A549 (cell line): ENCODE data around the gene ATF3. TPM values are rescaled to one million over a fixed set of nuclear protein-coding genes. Genes with fewer than 3 reads are reported as not detected.

ENCODE experiments used
- ATAC-seq, 2 experiments: fragments of 200-7000 bp in 1 of 2; fragments of >200 bp in 1 of 2; cut with Nextera tagmentation in 1 of 2; cut with Tn5 transposase in 1 of 2; 3 replicates each; pipeline versions ENCODE4 v1.8.0 to v1.9.1; 2018 to 2020; ENCODE audit warnings: mild to moderate bottlenecking in 1 of 2, moderate library complexity in 1 of 2
- CTCF ChIA-PET: fragments of 300-600 bp; sonication (Branson Sonifier 250); formaldehyde crosslinking; extraction: SDS; loops from one replicate; lab custom pipeline; 2021; ENCODE audit warnings: antibody characterized with exemption, inconsistent platforms; lab: Yijun Ruan, JAX
- POLR2A ChIA-PET: fragments of 350-600 bp; formaldehyde crosslinking; extraction: SDS; loops from one replicate; lab custom pipeline; 2021; ENCODE audit warnings: antibody characterized with exemption, inconsistent platforms; lab: Yijun Ruan, JAX
- DNase-seq, 2 experiments: peaks; one replicate each; pipeline versions ENCODE4 v3.0.0 to v3.0.0-alpha.2; 2011 to 2016; ENCODE audit warnings: low read depth in 1 of 2, low spot score in 1 of 2
- FAIRE-seq: peaks from 2 replicates; lab custom pipeline; 2011; peaks lifted over from hg19 to GRCh38; lab: Jason Lieb, UNC
- H3K27ac ChIP-seq, 2 experiments: fragments of >200 bp; sonication (Bioruptor Twin); formaldehyde crosslinking; 3 replicates each; pipeline ENCODE4 v1.5.1; 2016 to 2017
- H3K4me1 ChIP-seq: fragments of >200 bp; sonication (Bioruptor Twin); formaldehyde crosslinking; 3 replicates; pipeline ENCODE4 v1.6.1; 2016
- H3K4me2 ChIP-seq: fragments of >200 bp; sonication (Bioruptor Twin); formaldehyde crosslinking; 3 replicates; pipeline ENCODE4 v1.6.1; 2016
- H3K4me3 ChIP-seq: fragments of >200 bp; sonication (Bioruptor Twin); formaldehyde crosslinking; 3 replicates; pipeline ENCODE4 v1.5.1; 2016
- H3K9me3 ChIP-seq: fragments of >200 bp; sonication (Bioruptor Twin); formaldehyde crosslinking; 3 replicates; pipeline ENCODE4 v1.6.1; 2016
- ATOH8 ChIP-seq: fragments of 250-450 bp; sonication (Bioruptor Pico); IDR thresholded peaks from 2 replicates; pipeline ENCODE4 v1.5.0; 2020; ENCODE audit warnings: low read depth, mild to moderate bottlenecking, moderate library complexity
- BHLHE40 ChIP-seq: IDR thresholded peaks from 2 replicates; pipeline ENCODE4 v1.6.1; 2012; ENCODE audit warnings: low read depth, low read length, inconsistent platforms
- CEBPB ChIP-seq, 2 experiments: fragments of >200 bp in 1 of 2; sonication (Bioruptor Twin) in 1 of 2; formaldehyde crosslinking in 1 of 2; IDR thresholded peaks; 2 replicates each; pipeline ENCODE4 v1.6.1; 2012 to 2016
- CHD2 ChIP-seq: fragments of 150-350 bp; IDR thresholded peaks from 2 replicates; pipeline ENCODE4 v1.6.1; 2014; ENCODE audit warnings: low read length; ENCODE audit not compliant: partially characterized antibody
- CHD4 ChIP-seq: fragments of 200-600 bp; sonication (generic); IDR thresholded peaks from 2 replicates; pipeline ENCODE4 v1.6.1; 2016; ENCODE audit warnings: antibody characterized with exemption, mild to moderate bottlenecking, borderline replicate concordance
- E2F6 ChIP-seq: IDR thresholded peaks from 2 replicates; pipeline ENCODE4 v1.6.1; 2012; ENCODE audit warnings: low read depth, borderline replicate concordance
- EHMT2 ChIP-seq: fragments of 200-600 bp; sonication (generic); IDR thresholded peaks from 2 replicates; pipeline ENCODE4 v1.6.1; 2016; ENCODE audit warnings: antibody characterized with exemption, low read depth, mild to moderate bottlenecking, moderate library complexity
- ELK1 ChIP-seq: fragments of 150-350 bp; IDR thresholded peaks from 2 replicates; pipeline ENCODE4 v1.6.1; 2014; ENCODE audit warnings: low read depth, mild to moderate bottlenecking, low read length
- EP300 ChIP-seq, 2 experiments: fragments of >200 bp; sonication (Bioruptor Twin); formaldehyde crosslinking; IDR thresholded peaks; 2 replicates in 1 of 2; 3 replicates in 1 of 2; pipeline ENCODE4 v1.6.1; 2016 to 2017
- ESRRA ChIP-seq: fragments of 150-350 bp; IDR thresholded peaks from 2 replicates; pipeline ENCODE4 v1.6.1; 2014; ENCODE audit warnings: mild to moderate bottlenecking, low read length, borderline replicate concordance
- HOXB5 ChIP-seq: fragments of 250-450 bp; sonication (Bioruptor Pico); IDR thresholded peaks from 2 replicates; pipeline ENCODE4 v1.5.0; 2020; ENCODE audit warnings: mild to moderate bottlenecking, moderate library complexity
- JUN ChIP-seq, 2 experiments: fragments of >200 bp; sonication (Bioruptor Twin); formaldehyde crosslinking; IDR thresholded peaks; 2 replicates in 1 of 2; 3 replicates in 1 of 2; pipeline ENCODE4 v1.6.1; 2016 to 2017
- JUNB ChIP-seq: fragments of >200 bp; sonication (Bioruptor Twin); formaldehyde crosslinking; IDR thresholded peaks from 2 replicates; pipeline ENCODE4 v1.6.1; 2016
- KDM5A ChIP-seq: fragments of 200-600 bp; sonication (generic); IDR thresholded peaks from 2 replicates; pipeline ENCODE4 v1.6.1; 2016; ENCODE audit warnings: antibody characterized with exemption, mild to moderate bottlenecking
- MAFK ChIP-seq: fragments of 450-650 bp; IDR thresholded peaks from 2 replicates; pipeline ENCODE4 v1.6.1; 2014; ENCODE audit not compliant: partially characterized antibody
- MAX ChIP-seq: IDR thresholded peaks from 2 replicates; pipeline ENCODE4 v1.6.1; 2012
- MAZ ChIP-seq: fragments of 150-350 bp; IDR thresholded peaks from 2 replicates; pipeline ENCODE4 v1.6.1; 2014; ENCODE audit warnings: antibody characterized with exemption, low read depth, low read length, borderline replicate concordance
- MYC ChIP-seq: IDR thresholded peaks from 2 replicates; pipeline ENCODE4 v1.6.1; 2012; ENCODE audit warnings: mild to moderate bottlenecking, inconsistent platforms, low read length, improper control_type of control experiment, borderline replicate concordance
- NFE2L2 ChIP-seq: fragments of 150-350 bp; conservative IDR thresholded peaks from 2 replicates; pipeline ENCODE4 v1.6.1; 2014; ENCODE audit warnings: low read length
- NR3C1 ChIP-seq: fragments of >200 bp; sonication (Bioruptor Twin); formaldehyde crosslinking; IDR thresholded peaks from 3 replicates; pipeline ENCODE4 v1.6.1; 2017
- PBX3 ChIP-seq: IDR thresholded peaks from 2 replicates; pipeline ENCODE4 v1.6.1; 2012
- PHF8 ChIP-seq: fragments of 200-600 bp; sonication (generic); IDR thresholded peaks from 2 replicates; pipeline ENCODE4 v1.6.1; 2016; ENCODE audit warnings: low read depth, mild to moderate bottlenecking, antibody characterized with exemption, moderate library complexity, borderline replicate concordance
- POLR2A ChIP-seq: IDR thresholded peaks from 2 replicates; pipeline ENCODE4 v1.6.1; 2012; ENCODE audit warnings: mild to moderate bottlenecking, low read length
- POLR2AphosphoS2 ChIP-seq: conservative IDR thresholded peaks from 2 replicates; pipeline ENCODE4 v1.6.1; 2012; ENCODE audit warnings: low read length, improper control_type of control experiment, inconsistent platforms
- RARB ChIP-seq: fragments of 250-450 bp; sonication (Bioruptor Pico); IDR thresholded peaks from 2 replicates; pipeline ENCODE4 v1.8.0; 2021; ENCODE audit warnings: mild to moderate bottlenecking, moderate library complexity
- RNF2 ChIP-seq: fragments of 200-600 bp; sonication (generic); IDR thresholded peaks from 2 replicates; pipeline ENCODE4 v1.6.1; 2016; ENCODE audit warnings: low read depth, mild to moderate bottlenecking, antibody characterized with exemption, moderate library complexity, borderline replicate concordance
- SREBF2 ChIP-seq: fragments of 450-650 bp; IDR thresholded peaks from 2 replicates; pipeline ENCODE4 v1.6.1; 2014; ENCODE audit warnings: mild to moderate bottlenecking, moderate library complexity
- TFCP2L1 ChIP-seq: fragments of 250-450 bp; sonication (Bioruptor Pico); IDR thresholded peaks from 2 replicates; pipeline ENCODE4 v1.5.0; 2021; ENCODE audit warnings: mild to moderate bottlenecking
- TP53 ChIP-seq: fragments of 250-450 bp; sonication (Bioruptor Pico); IDR thresholded peaks from 2 replicates; pipeline ENCODE4 v1.5.0; 2021; ENCODE audit warnings: mild to moderate bottlenecking, moderate library complexity
- USF2 ChIP-seq: fragments of 450-650 bp; IDR thresholded peaks from 2 replicates; pipeline ENCODE4 v1.6.1; 2014; ENCODE audit warnings: antibody characterized with exemption
- ZFP36 ChIP-seq: fragments of 450-650 bp; IDR thresholded peaks from 2 replicates; pipeline ENCODE4 v1.6.1; 2014; ENCODE audit warnings: borderline replicate concordance; ENCODE audit not compliant: partially characterized antibody
- ZNF302 ChIP-seq: fragments of 250-450 bp; sonication (Bioruptor Pico); IDR thresholded peaks from 2 replicates; pipeline ENCODE4 v1.9.0; 2021; ENCODE audit warnings: inconsistent platforms, mild to moderate bottlenecking, moderate library complexity
- ZSCAN20 ChIP-seq: fragments of 250-450 bp; sonication (Bioruptor Pico); IDR thresholded peaks from 2 replicates; pipeline ENCODE4 v1.8.0; 2022; ENCODE audit warnings: mild to moderate bottlenecking, moderate library complexity
- WGBS: methylation state at CpG from one replicate; pipeline ENCODE4 v1.1.6; 2017; ENCODE audit errors: missing lambda C conversion rate; 5-methylcytosine and 5-hydroxymethylcytosine counted together
- polyA plus RNA-seq, 4 experiments: library from polyadenylated mRNA; depleted of rRNA in 3 of 4; stranded (reverse); fragments of >200 nt; fragmentation: RNase III in 1 of 4; extraction: RNeasy Plus Mini Kit Qiagen cat#74134 plus additional on column Dnase treatment in 1 of 4; gene quantifications; 2 replicates in 3 of 4; 3 replicates in 1 of 4; pipeline ENCODE4 v1.2.3, GENCODE V29; 2011 to 2017

Gene ATF3
- polyA plus RNA-seq, 2 of the 4 experiments (the other 2 are of a cell fraction): 4.4 to 62.9 TPM

GRCh38 chr1:212607913-212608391 is 609 bp upstream of the ATF3 start (continued):
- TF ChIP-seq E2F6: no peak
- TF ChIP-seq JUNB: no peak
- TF ChIP-seq PHF8: no peak
- peak; percentile 41 for TF ChIP-seq MAFK
- no peak for TF ChIP-seq EP300 (IDR thresholded peaks at IDR 0.05)
- TF ChIP-seq TP53 (CRISPR knock-in tag): no peak
- 0 out of 2 replicates have a peak, but pooled peaks have one; percentile 29 for TF ChIP-seq HOXB5 (CRISPR knock-in tag)
- no peak for TF ChIP-seq SREBF2
- TF ChIP-seq MYC: no peak
- TF ChIP-seq ATOH8 (CRISPR knock-in tag): no peak; the same call in 1 of the 2 replicates
- no peak for TF ChIP-seq CEBPB (IDR thresholded peaks at IDR 0.05)
- TF ChIP-seq NFE2L2: 0 out of 2 replicates have a peak, but pooled peaks have one; percentile 16
- no peak for TF ChIP-seq CHD4
- TF ChIP-seq, all 56 proteins: peak for 9

GRCh38 chr1:212608959-212609700 is 569 bp downstream of the ATF3 start:
- ATAC-seq (peak; percentile 9 to 39; a peak in 3 of 6 replicates), FAIRE-seq (no peak), DNase-seq (peak in 1 of 2 experiments; percentile 41)
- CTCF ChIA-PET: interaction anchor here (0.6 to 3.1 kb wide), 24 partner anchors 9 to 1697 kb away, joined by 3 to 30 read pairs (median 4); no protein-coding TSS in a partner anchor
- Histone ChIP-seq H3K27ac (peak overlapping the region; percentile 88 to 93), H3K9me3 (no peaks in the 10 kb centered on the region), H3K4me2 (peak overlapping the region; percentile 98), H3K4me1 (peaks cover 23% of the 10 kb centered on the region; the same call in 2 of the 3 replicates), H3K4me3 (peak overlapping the region; percentile 90)
- POLR2A ChIA-PET: interaction anchor here (0.6 to 3.0 kb wide), 55 partner anchors 10 to 820 kb away, joined by 3 to 72 read pairs (median 6); partner anchors contain the start of genes DTL, INTS7, NSL1 and PACC1
- WGBS: 2% methylated on average over 27 of the region's 75 CpGs
- TF ChIP-seq KDM5A: no peak
- TF ChIP-seq PBX3: no peak
- TF ChIP-seq MAZ: no peak
- TF ChIP-seq HOXB5 (CRISPR knock-in tag): no peak
- TF ChIP-seq ELK1: no peak
- peak; percentile 55; the same call in 1 of the 2 replicates for TF ChIP-seq TFCP2L1 (CRISPR knock-in tag)
- TF ChIP-seq ZFP36: no peak
- no peak for TF ChIP-seq JUN (IDR thresholded peaks at IDR 0.05)
- TF ChIP-seq TP53 (CRISPR knock-in tag): no peak
- no peak for TF ChIP-seq BHLHE40
- TF ChIP-seq ZSCAN20: no peak
- no peak for TF ChIP-seq JUNB
- no peak for TF ChIP-seq POLR2AphosphoS2
- TF ChIP-seq EP300 (IDR thresholded peaks at IDR 0.05): no peak
- no peak for TF ChIP-seq MAX
- no peak for TF ChIP-seq ESRRA
- peak; percentile 35 for TF ChIP-seq PHF8
- no peak for TF ChIP-seq RARB (CRISPR knock-in tag)
- no peak for TF ChIP-seq NR3C1
- no peak for TF ChIP-seq NFE2L2
- TF ChIP-seq POLR2A: no peak
- no peak for TF ChIP-seq CHD2
- TF ChIP-seq E2F6: peak; percentile 46; the same call in 1 of the 2 replicates
- no peak for TF ChIP-seq USF2
- TF ChIP-seq RNF2: no peak
- TF ChIP-seq EHMT2: no peak
- TF ChIP-seq ZNF302 (CRISPR knock-in tag): no peak
